ENCODE measurements around the gene ATP11B.
"Not testable (repeated sequence)": the region's sequence is repeated elsewhere in the genome, so short reads cannot be mapped to it uniquely, and the experiment has no call there.

The ATP11B gene

GRCh38 chr3:182843478-182843877 is 50.2 kb downstream of the ATP11B start:
- no peak for DNase-seq

- DNase-seq: no peak
Measured at GRCh38 chr3:182848906-182849305, 55.6 kb downstream of the ATP11B start.

GRCh38 chr3:182855076-182855475 is 61.8 kb downstream of the ATP11B start:
- no peak for DNase-seq

- DNase-seq: no peak
Measured at GRCh38 chr3:182861348-182861747, 68.0 kb downstream of the ATP11B start.

GRCh38 chr3:182862159-182862860 is 69.0 kb downstream of the ATP11B start:
- no peak for DNase-seq

GRCh38 chr3:182869059-182869458 is 75.8 kb downstream of the ATP11B start:
- DNase-seq: no peak

- not testable (repeated sequence) for DNase-seq
Measured at GRCh38 chr3:182870917-182871316, 77.6 kb downstream of the ATP11B start.

GRCh38 chr3:182879031-182879611 is 85.8 kb downstream of the ATP11B start:
- DNase-seq: no peak

- no peak for DNase-seq
Measured at GRCh38 chr3:182886497-182886896, 93.2 kb downstream of the ATP11B start.

GRCh38 chr3:182889948-182890629 is 96.8 kb downstream of the ATP11B start:
- DNase-seq: no peak

GRCh38 chr3:182891364-182891763 is 98.1 kb downstream of the ATP11B start:
- no peak for DNase-seq

- DNase-seq: no peak
Measured at GRCh38 chr3:182892226-182892625, 98.9 kb downstream of the ATP11B start.

- DNase-seq: no peak
Measured at GRCh38 chr3:182895513-182896112, 102.3 kb downstream of the ATP11B start.

GRCh38 chr3:182896553-182896952 is 103.2 kb downstream of the ATP11B start:
- DNase-seq: no peak

- DNase-seq: no peak
Measured at GRCh38 chr3:182902236-182902635, 108.9 kb downstream of the ATP11B start.

GRCh38 chr3:182904164-182904563 is 110.9 kb downstream of the ATP11B start:
- no peak for DNase-seq

GRCh38 chr3:182905623-182906022 is 112.3 kb downstream of the ATP11B start:
- no peak for DNase-seq

GRCh38 chr3:182906036-182906435 is 112.7 kb downstream of the ATP11B start:
- DNase-seq: no peak

- no peak for DNase-seq
Measured at GRCh38 chr3:182908471-182908870, 115.2 kb downstream of the ATP11B start.

GRCh38 chr3:182909318-182910040 is 116.2 kb downstream of the ATP11B start:
- no peak for DNase-seq

- no peak for DNase-seq
Measured at GRCh38 chr3:182910936-182911781, 117.9 kb downstream of the ATP11B start.

- DNase-seq: no peak
Measured at GRCh38 chr3:182911782-182912111, 118.4 kb downstream of the ATP11B start.
